SJSA1 (cell line): ENCODE results near the gene PROCA1. TPM values are rescaled to one million over a fixed set of nuclear protein-coding genes. Genes with fewer than 3 reads are reported as not detected.
A peak's percentile ranks its signal among the peaks of the same experiment; 100 is the strongest.

ENCODE experiments used
- DNase-seq, 2 experiments: peaks; one replicate each; pipeline ENCODE4 v3.0.0-alpha.2; 2015 to 2020; ENCODE audit warnings: low spot score in 2 of 2, low read depth in 1 of 2
- H3K27ac ChIP-seq: fragments of 250-450 bp; sonication (Bioruptor Pico); 2 replicates; pipeline ENCODE4 v1.5.1; 2020; ENCODE audit warnings: mild to moderate bottlenecking, moderate library complexity
- H3K27me3 ChIP-seq: fragments of 250-450 bp; sonication (Bioruptor Pico); replicated peaks from 2 replicates; pipeline ENCODE4 v1.5.1; 2020; ENCODE audit warnings: mild to moderate bottlenecking, moderate library complexity
- H3K36me3 ChIP-seq: fragments of 250-450 bp; sonication (Bioruptor Pico); 2 replicates; pipeline ENCODE4 v1.5.1; 2020; ENCODE audit warnings: mild to moderate bottlenecking
- H3K4me1 ChIP-seq: fragments of 250-450 bp; sonication (Bioruptor Pico); replicated peaks from 2 replicates; pipeline ENCODE4 v1.6.1; 2021; ENCODE audit warnings: mild to moderate bottlenecking
- H3K4me3 ChIP-seq: fragments of 250-450 bp; sonication (Bioruptor Pico); 2 replicates; pipeline ENCODE4 v1.5.1; 2020; ENCODE audit warnings: mild to moderate bottlenecking
- H3K9me3 ChIP-seq: fragments of 250-450 bp; sonication (Bioruptor Pico); replicated peaks from 2 replicates; pipeline ENCODE4 v1.5.1; 2020; ENCODE audit warnings: mild to moderate bottlenecking
- total RNA-seq: library from RNA; depleted of rRNA; stranded (reverse); fragments of >200 nt; shearing (Covaris generic); gene quantifications from 2 replicates; pipeline ENCODE4 v1.2.3, GENCODE V29; 2014; rRNA removed

Gene PROCA1
- total RNA-seq = 0.53 and 0.69 TPM in 2 replicates

GRCh38 chr17:28711723-28712031 lies at the start of gene PROCA1:
TSS of gene PROCA1 (minus strand) at chr17:28711888. CDS start at chr17:28711660, 228 bp downstream.
- Histone ChIP-seq H3K4me1 (peaks cover 29% of the 10 kb centered on the region), H3K9me3 (no peaks in the 10 kb centered on the region), H3K27me3 (no peaks in the 10 kb centered on the region), H3K4me3 (peak within 1 kb of the TSS; percentile 42), H3K27ac (peak within 1 kb of the TSS; percentile 66), H3K36me3 (peaks cover 71% of the 10 kb centered on the region)
- DNase-seq = no peak

- no peak for DNase-seq
- no peak overlapping the region for H3K27ac ChIP-seq
- H3K9me3 ChIP-seq = no peaks in the 10 kb centered on the region
- no peak overlapping the region for H3K4me3 ChIP-seq
- peaks cover under 1% of the 10 kb centered on the region; the same call in 1 of the 2 replicates for H3K4me1 ChIP-seq
- H3K36me3 ChIP-seq = peaks cover 48% of the 10 kb centered on the region
- H3K27me3 ChIP-seq = no peaks in the 10 kb centered on the region
Observed at GRCh38 chr17:28760601-28761562, 49.2 kb upstream of the PROCA1 start.

GRCh38 chr17:28759256-28759865 lies 47.7 kb upstream of the PROCA1 start:
- Histone ChIP-seq H3K27ac (no peak overlapping the region), H3K27me3 (no peaks in the 10 kb centered on the region), H3K4me3 (no peak overlapping the region), H3K36me3 (peaks cover 46% of the 10 kb centered on the region), H3K9me3 (no peaks in the 10 kb centered on the region), H3K4me1 (peaks cover 10% of the 10 kb centered on the region)
- no peak for DNase-seq

- no peak overlapping the region for H3K27ac ChIP-seq
Observed at GRCh38 chr17:28758411-28759121, 46.9 kb upstream of the PROCA1 start.

GRCh38 chr17:28756049-28756804 lies 44.5 kb upstream of the PROCA1 start:
- no peak for DNase-seq
- no peak overlapping the region for H3K27ac ChIP-seq
- peaks cover 42% of the 10 kb centered on the region for H3K36me3 ChIP-seq
- no peak overlapping the region for H3K4me3 ChIP-seq
- H3K4me1 ChIP-seq = peaks cover 10% of the 10 kb centered on the region
- no peaks in the 10 kb centered on the region for H3K9me3 ChIP-seq
- no peaks in the 10 kb centered on the region for H3K27me3 ChIP-seq

More at GRCh38 chr17:28758411-28759121, 46.9 kb upstream of the PROCA1 start:
- Histone ChIP-seq H3K9me3 (no peaks in the 10 kb centered on the region), H3K36me3 (peaks cover 45% of the 10 kb centered on the region), H3K4me1 (peaks cover 10% of the 10 kb centered on the region), H3K4me3 (no peak overlapping the region), H3K27me3 (no peaks in the 10 kb centered on the region)
- peak in 1 of 2 experiments; percentile 45 for DNase-seq

GRCh38 chr17:28755486-28755885 lies 43.8 kb upstream of the PROCA1 start:
- Histone ChIP-seq H3K36me3 (peaks cover 50% of the 10 kb centered on the region), H3K27ac (no peak overlapping the region), H3K9me3 (no peaks in the 10 kb centered on the region), H3K4me3 (no peak overlapping the region), H3K27me3 (no peaks in the 10 kb centered on the region), H3K4me1 (peaks cover 10% of the 10 kb centered on the region)
- DNase-seq = peak in 1 of 2 experiments; percentile 22

- H3K36me3 ChIP-seq = peaks cover 61% of the 10 kb centered on the region
- H3K27me3 ChIP-seq = no peaks in the 10 kb centered on the region
- no peaks in the 10 kb centered on the region for H3K9me3 ChIP-seq
- H3K4me3 ChIP-seq = no peak overlapping the region
- no peak for DNase-seq
- peaks cover 10% of the 10 kb centered on the region for H3K4me1 ChIP-seq
- H3K27ac ChIP-seq = no peak overlapping the region
Observed at GRCh38 chr17:28751600-28752366, 40.1 kb upstream of the PROCA1 start.

GRCh38 chr17:28750178-28751047 lies 38.7 kb upstream of the PROCA1 start:
- H3K27me3 ChIP-seq = no peaks in the 10 kb centered on the region
- no peaks in the 10 kb centered on the region for H3K9me3 ChIP-seq
- no peak overlapping the region for H3K27ac ChIP-seq
- peaks cover 72% of the 10 kb centered on the region for H3K36me3 ChIP-seq
- peaks cover 14% of the 10 kb centered on the region for H3K4me1 ChIP-seq
- H3K4me3 ChIP-seq = no peak overlapping the region
- peak; percentile 74 to 93 for DNase-seq

GRCh38 chr17:28749516-28750177 lies 38.0 kb upstream of the PROCA1 start:
- Histone ChIP-seq H3K27ac (no peak overlapping the region), H3K9me3 (no peaks in the 10 kb centered on the region), H3K36me3 (peaks cover 75% of the 10 kb centered on the region), H3K4me3 (no peak overlapping the region), H3K27me3 (no peaks in the 10 kb centered on the region), H3K4me1 (peaks cover 10% of the 10 kb centered on the region)
- no peak for DNase-seq

GRCh38 chr17:28748852-28749515 lies 37.3 kb upstream of the PROCA1 start:
- peaks cover 78% of the 10 kb centered on the region for H3K36me3 ChIP-seq
- H3K27ac ChIP-seq = no peak overlapping the region

More at GRCh38 chr17:28748852-28749515, 37.3 kb upstream of the PROCA1 start:
- no peaks in the 10 kb centered on the region for H3K27me3 ChIP-seq
- H3K4me3 ChIP-seq = no peak overlapping the region
- peaks cover 10% of the 10 kb centered on the region for H3K4me1 ChIP-seq
- no peak for DNase-seq
- H3K9me3 ChIP-seq = no peaks in the 10 kb centered on the region
